HEK293 (cell line): Measurements from ENCODE around the gene H2BK1.
A peak's percentile ranks its signal among the peaks of the same experiment; 100 is the strongest.

ENCODE experiments used
- CTCF ChIA-PET: fragments of 350-600 bp; formaldehyde crosslinking; extraction: SDS; loops from one replicate; lab custom pipeline; 2021; ENCODE audit warnings: antibody characterized with exemption; lab: Yijun Ruan, JAX
- POLR2A ChIA-PET: fragments of 300-600 bp; formaldehyde crosslinking; extraction: SDS; loops from one replicate; lab custom pipeline; 2020; ENCODE audit warnings: antibody characterized with exemption, inconsistent platforms; lab: Yijun Ruan, JAX
- H3K27ac ChIP-seq: fragments of 200-500 bp; sonication (Bioruptor generic); 2 replicates; pipeline ENCODE4 v1.5.1; 2014; ENCODE audit warnings: low read depth, low read length, control low read depth, inconsistent platforms; ENCODE audit errors: extremely low read depth
- H3K36me3 ChIP-seq, 2 experiments: fragments of 200-500 bp in 1 of 2; sonication (Bioruptor generic) in 1 of 2; 1 replicate in 1 of 2; 2 replicates in 1 of 2; pipeline ENCODE4 v1.5.1; 2014 to 2017; ENCODE audit warnings: inconsistent platforms in 2 of 2, low read length in 2 of 2; ENCODE audit not compliant: control insufficient read depth in 2 of 2, insufficient read depth in 1 of 2
- H3K4me1 ChIP-seq: fragments of 200-500 bp; sonication (Bioruptor generic); 2 replicates; pipeline ENCODE4 v1.5.1; 2014; ENCODE audit warnings: mild to moderate bottlenecking, low read length, inconsistent platforms; ENCODE audit not compliant: control insufficient read depth, insufficient read depth
- H3K4me3 ChIP-seq: 2 replicates; pipeline ENCODE4 v1.5.1; 2011; ENCODE audit warnings: low read depth, mild to moderate bottlenecking, control low read depth, low read length, moderate library complexity
- H3K9me3 ChIP-seq: fragments of 200-500 bp; sonication (Bioruptor generic); 2 replicates; pipeline ENCODE4 v1.5.1; 2014; ENCODE audit warnings: low read depth, low read length, inconsistent platforms; ENCODE audit not compliant: control insufficient read depth, insufficient read depth
- BCL6B ChIP-seq: fragments of 450-650 bp; formaldehyde crosslinking; IDR thresholded peaks from 2 replicates; pipeline ENCODE4 v1.5.1; 2017; ENCODE audit warnings: missing biosample characterization, missing genetic modification characterization
- GLI2 ChIP-seq: fragments of 450-650 bp; formaldehyde crosslinking; IDR thresholded peaks from 2 replicates; pipeline ENCODE4; 2017; ENCODE audit warnings: missing biosample characterization, missing genetic modification characterization, low read depth, borderline replicate concordance
- HOXD13 ChIP-seq: sonication (generic); formaldehyde crosslinking; IDR thresholded peaks from 2 replicates; pipeline ENCODE4 v1.8.0; 2022; ENCODE audit warnings: missing genetic modification reagents, borderline replicate concordance
- INSM2 ChIP-seq: fragments of 450-650 bp; formaldehyde crosslinking; IDR thresholded peaks from 2 replicates; pipeline ENCODE4 v1.5.1; 2016; ENCODE audit warnings: missing biosample characterization, missing genetic modification characterization
- KLF10 ChIP-seq: fragments of 450-650 bp; IDR thresholded peaks from 2 replicates; pipeline ENCODE4 v1.5.1; 2018; ENCODE audit warnings: missing biosample characterization, mild to moderate bottlenecking, missing genetic modification characterization
- TRIM28 ChIP-seq: IDR thresholded peaks from 2 replicates; pipeline ENCODE4 v1.6.1; 2011; ENCODE audit warnings: low read length, control low read depth, borderline replicate concordance
- YY2 ChIP-seq: fragments of 450-650 bp; formaldehyde crosslinking; IDR thresholded peaks from 2 replicates; pipeline ENCODE4 v1.5.1; 2016; ENCODE audit warnings: missing biosample characterization, missing genetic modification characterization
- ZBTB6 ChIP-seq: fragments of 450-650 bp; formaldehyde crosslinking; IDR thresholded peaks from 2 replicates; pipeline ENCODE4 v1.5.1; 2017; ENCODE audit warnings: missing biosample characterization, missing genetic modification characterization
- ZNF23 ChIP-seq: fragments of 450-650 bp; formaldehyde crosslinking; IDR thresholded peaks from 2 replicates; pipeline ENCODE4 v1.5.1; 2016; ENCODE audit warnings: missing biosample characterization, missing genetic modification characterization, borderline replicate concordance
- ZNF274 ChIP-seq, 2 experiments: fragments of 200-500 bp in 1 of 2; fragments of 450-650 bp in 1 of 2; sonication (Bioruptor generic) in 1 of 2; formaldehyde crosslinking in 1 of 2; IDR thresholded peaks; 2 replicates each; pipeline versions ENCODE4 v1.5.1 to v1.6.1; 2014 to 2016; ENCODE audit warnings: borderline replicate concordance in 1 of 2, inconsistent platforms in 1 of 2, low read length in 1 of 2, missing biosample characterization in 1 of 2, missing genetic modification characterization in 1 of 2
- ZNF292 ChIP-seq: fragments of 450-650 bp; formaldehyde crosslinking; IDR thresholded peaks from 2 replicates; pipeline ENCODE4 v1.5.1; 2016; ENCODE audit warnings: low read depth, missing biosample characterization, missing genetic modification characterization, borderline replicate concordance
- ZNF362 ChIP-seq: fragments of 450-650 bp; formaldehyde crosslinking; IDR thresholded peaks from 2 replicates; pipeline ENCODE4 v1.5.1; 2016; ENCODE audit warnings: missing biosample characterization, missing genetic modification characterization
- ZNF398 ChIP-seq: fragments of 450-650 bp; formaldehyde crosslinking; IDR thresholded peaks from 2 replicates; pipeline ENCODE4 v1.5.1; 2017; ENCODE audit warnings: missing biosample characterization, missing genetic modification characterization
- ZNF404 ChIP-seq: fragments of 450-650 bp; formaldehyde crosslinking; IDR thresholded peaks from 2 replicates; pipeline ENCODE4 v1.5.1; 2017; ENCODE audit warnings: missing biosample characterization, missing genetic modification characterization
- ZNF501 ChIP-seq: fragments of 450-650 bp; formaldehyde crosslinking; IDR thresholded peaks from 2 replicates; pipeline ENCODE4 v1.5.1; 2016; ENCODE audit warnings: missing biosample characterization, missing genetic modification characterization
- ZNF560 ChIP-seq: fragments of 450-650 bp; formaldehyde crosslinking; IDR thresholded peaks from 2 replicates; pipeline ENCODE4 v1.5.1; 2017; ENCODE audit warnings: missing biosample characterization, missing genetic modification characterization, borderline replicate concordance
- ZNF658 ChIP-seq: fragments of 450-650 bp; formaldehyde crosslinking; IDR thresholded peaks from 2 replicates; pipeline ENCODE4; 2016; ENCODE audit warnings: missing biosample characterization, missing genetic modification characterization
- ZNF747 ChIP-seq: fragments of 450-650 bp; formaldehyde crosslinking; IDR thresholded peaks from 2 replicates; pipeline ENCODE4 v1.5.1; 2016; ENCODE audit warnings: missing biosample characterization, missing genetic modification characterization
- TF ChIP-seq, protein P1 (sequence below): fragments of 450-650 bp; formaldehyde crosslinking; IDR thresholded peaks from 2 replicates; pipeline ENCODE4 v1.5.1; 2017; ENCODE audit warnings: missing biosample characterization, missing genetic modification characterization
- TF ChIP-seq, protein P2 (sequence below): sonication (generic); formaldehyde crosslinking; IDR thresholded peaks from 2 replicates; pipeline ENCODE4 v1.8.1; 2022; ENCODE audit warnings: mild to moderate bottlenecking, moderate library complexity, missing genetic modification reagents
- TF ChIP-seq, protein P3 (sequence below): fragments of 450-650 bp; formaldehyde crosslinking; IDR thresholded peaks from 2 replicates; pipeline ENCODE4 v1.5.1; 2017; ENCODE audit warnings: missing biosample characterization, missing genetic modification characterization

The H2BK1 gene

GRCh38 chr7:151232091-151232916 lies 22.0 kb upstream of the H2BK1 start, which contains the start of gene CHPF2 (continued):
- TF ChIP-seq ZNF292 (tag by site-specific recombination) (no peak), ZBTB6 (tag by site-specific recombination) (no peak), ZNF23 (no peak), ZNF501 (tag by site-specific recombination) (peak; percentile 89), HOXD13 (CRISPR knock-in tag) (no peak), ZNF274 (IDR thresholded peaks at IDR 0.05; ENCODE audit: low read length) (no peak), ZNF274 (tag by site-specific recombination; IDR thresholded peaks at IDR 0.05; ENCODE audit: borderline replicate concordance) (no peak), TRIM28 (no peak), KLF10 (no peak), YY2 (peak; percentile 37), ZNF658 (tag by site-specific recombination) (no peak), BCL6B (tag by site-specific recombination) (no peak), ZNF404 (tag by site-specific recombination) (no peak)

DNA sequence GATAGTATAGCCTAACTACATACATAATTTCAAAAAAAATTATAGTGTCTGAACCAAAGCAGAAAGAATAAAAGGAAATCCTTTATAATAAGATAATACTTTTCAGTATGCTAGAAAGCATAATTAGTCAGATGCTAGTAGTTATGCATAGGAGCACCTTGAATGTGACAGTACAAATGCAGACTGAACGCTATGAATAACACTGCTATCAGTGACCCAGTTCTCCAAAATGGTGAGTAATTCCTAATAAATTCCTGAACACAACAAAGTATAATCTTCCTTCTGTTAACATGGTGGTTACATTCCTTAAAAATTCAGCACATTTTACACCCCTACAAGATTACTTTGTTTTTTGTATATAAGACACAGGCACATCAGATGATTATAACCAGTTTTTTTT lies 20.8 kb upstream of the H2BK1 start:
- TF ChIP-seq, protein P1, sequence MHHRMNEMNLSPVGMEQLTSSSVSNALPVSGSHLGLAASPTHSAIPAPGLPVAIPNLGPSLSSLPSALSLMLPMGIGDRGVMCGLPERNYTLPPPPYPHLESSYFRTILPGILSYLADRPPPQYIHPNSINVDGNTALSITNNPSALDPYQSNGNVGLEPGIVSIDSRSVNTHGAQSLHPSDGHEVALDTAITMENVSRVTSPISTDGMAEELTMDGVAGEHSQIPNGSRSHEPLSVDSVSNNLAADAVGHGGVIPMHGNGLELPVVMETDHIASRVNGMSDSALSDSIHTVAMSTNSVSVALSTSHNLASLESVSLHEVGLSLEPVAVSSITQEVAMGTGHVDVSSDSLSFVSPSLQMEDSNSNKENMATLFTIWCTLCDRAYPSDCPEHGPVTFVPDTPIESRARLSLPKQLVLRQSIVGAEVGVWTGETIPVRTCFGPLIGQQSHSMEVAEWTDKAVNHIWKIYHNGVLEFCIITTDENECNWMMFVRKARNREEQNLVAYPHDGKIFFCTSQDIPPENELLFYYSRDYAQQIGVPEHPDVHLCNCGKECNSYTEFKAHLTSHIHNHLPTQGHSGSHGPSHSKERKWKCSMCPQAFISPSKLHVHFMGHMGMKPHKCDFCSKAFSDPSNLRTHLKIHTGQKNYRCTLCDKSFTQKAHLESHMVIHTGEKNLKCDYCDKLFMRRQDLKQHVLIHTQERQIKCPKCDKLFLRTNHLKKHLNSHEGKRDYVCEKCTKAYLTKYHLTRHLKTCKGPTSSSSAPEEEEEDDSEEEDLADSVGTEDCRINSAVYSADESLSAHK (tag by site-specific recombination) = no peak
- no peak for TF ChIP-seq ZNF560 (tag by site-specific recombination)
- no peak for TF ChIP-seq INSM2 (tag by site-specific recombination)
- no peak for TF ChIP-seq ZNF658 (tag by site-specific recombination)
- TF ChIP-seq GLI2 (tag by site-specific recombination) = no peak
- no peak for TF ChIP-seq ZNF747 (tag by site-specific recombination)
- TF ChIP-seq, protein P2, sequence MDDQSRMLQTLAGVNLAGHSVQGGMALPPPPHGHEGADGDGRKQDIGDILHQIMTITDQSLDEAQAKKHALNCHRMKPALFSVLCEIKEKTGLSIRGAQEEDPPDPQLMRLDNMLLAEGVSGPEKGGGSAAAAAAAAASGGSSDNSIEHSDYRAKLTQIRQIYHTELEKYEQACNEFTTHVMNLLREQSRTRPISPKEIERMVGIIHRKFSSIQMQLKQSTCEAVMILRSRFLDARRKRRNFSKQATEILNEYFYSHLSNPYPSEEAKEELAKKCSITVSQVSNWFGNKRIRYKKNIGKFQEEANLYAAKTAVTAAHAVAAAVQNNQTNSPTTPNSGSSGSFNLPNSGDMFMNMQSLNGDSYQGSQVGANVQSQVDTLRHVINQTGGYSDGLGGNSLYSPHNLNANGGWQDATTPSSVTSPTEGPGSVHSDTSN = no peak
- TF ChIP-seq, protein P3, sequence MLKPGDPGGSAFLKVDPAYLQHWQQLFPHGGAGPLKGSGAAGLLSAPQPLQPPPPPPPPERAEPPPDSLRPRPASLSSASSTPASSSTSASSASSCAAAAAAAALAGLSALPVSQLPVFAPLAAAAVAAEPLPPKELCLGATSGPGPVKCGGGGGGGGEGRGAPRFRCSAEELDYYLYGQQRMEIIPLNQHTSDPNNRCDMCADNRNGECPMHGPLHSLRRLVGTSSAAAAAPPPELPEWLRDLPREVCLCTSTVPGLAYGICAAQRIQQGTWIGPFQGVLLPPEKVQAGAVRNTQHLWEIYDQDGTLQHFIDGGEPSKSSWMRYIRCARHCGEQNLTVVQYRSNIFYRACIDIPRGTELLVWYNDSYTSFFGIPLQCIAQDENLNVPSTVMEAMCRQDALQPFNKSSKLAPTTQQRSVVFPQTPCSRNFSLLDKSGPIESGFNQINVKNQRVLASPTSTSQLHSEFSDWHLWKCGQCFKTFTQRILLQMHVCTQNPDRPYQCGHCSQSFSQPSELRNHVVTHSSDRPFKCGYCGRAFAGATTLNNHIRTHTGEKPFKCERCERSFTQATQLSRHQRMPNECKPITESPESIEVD (tag by site-specific recombination) = no peak
- no peak for TF ChIP-seq ZNF362
- TF ChIP-seq ZNF398 (tag by site-specific recombination) = no peak
- ChIA-PET POLR2A (no interaction called here), CTCF (no interaction called here)
- Histone ChIP-seq H3K36me3 (peaks cover 0 to 23% of the 10 kb centered on the region in 2 experiments; a peak in 2 of 3 replicates), H3K4me1 (peaks cover 3% of the 10 kb centered on the region; the same call in 1 of the 2 replicates), H3K4me3 (no peak overlapping the region), H3K27ac (no peak overlapping the region), H3K9me3 (no peaks in the 10 kb centered on the region)
